ENCODE data around the gene RALGPS1.

Gene RALGPS1

DNA sequence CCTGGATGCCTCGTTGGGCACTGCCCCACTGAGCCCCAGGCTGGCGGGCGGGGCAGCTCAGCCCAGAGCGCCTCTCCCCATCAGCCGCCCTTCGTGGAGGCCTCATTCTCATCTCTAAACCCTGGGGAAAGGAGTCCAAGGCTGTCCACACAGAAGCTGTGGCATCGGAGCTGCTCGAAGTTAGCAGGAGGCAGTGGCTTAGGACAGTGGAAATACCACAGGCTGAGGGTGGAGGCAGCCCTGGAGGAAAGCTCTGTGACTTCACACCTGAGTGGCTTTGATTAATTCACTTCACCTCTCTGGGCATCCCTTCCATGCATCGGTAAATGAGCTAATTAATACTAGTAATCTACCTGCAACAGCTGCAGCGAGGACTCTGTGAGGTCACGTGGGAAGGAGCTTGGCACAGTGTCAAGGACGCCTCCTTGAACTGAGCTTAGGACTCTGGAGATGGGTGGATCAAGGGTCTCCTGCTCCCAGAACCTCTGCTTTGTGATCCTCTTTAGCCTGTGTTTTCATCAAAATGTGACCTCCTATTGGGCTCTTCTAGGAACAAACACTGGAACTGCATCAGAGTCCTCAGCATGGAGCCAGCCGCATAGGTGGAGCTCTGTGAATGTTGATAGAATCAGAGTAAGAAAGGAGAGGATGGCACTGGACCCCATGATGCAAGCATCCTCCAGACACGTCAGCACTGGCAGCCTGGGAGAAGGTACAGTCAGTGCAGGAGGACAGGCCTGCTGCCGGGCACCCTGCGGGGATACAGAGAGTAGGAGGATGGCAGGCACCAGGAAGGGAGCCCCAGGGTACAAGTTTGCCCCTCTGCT is 208.7 kb downstream of the RALGPS1 start:
- DNase-seq: no peak

DNA sequence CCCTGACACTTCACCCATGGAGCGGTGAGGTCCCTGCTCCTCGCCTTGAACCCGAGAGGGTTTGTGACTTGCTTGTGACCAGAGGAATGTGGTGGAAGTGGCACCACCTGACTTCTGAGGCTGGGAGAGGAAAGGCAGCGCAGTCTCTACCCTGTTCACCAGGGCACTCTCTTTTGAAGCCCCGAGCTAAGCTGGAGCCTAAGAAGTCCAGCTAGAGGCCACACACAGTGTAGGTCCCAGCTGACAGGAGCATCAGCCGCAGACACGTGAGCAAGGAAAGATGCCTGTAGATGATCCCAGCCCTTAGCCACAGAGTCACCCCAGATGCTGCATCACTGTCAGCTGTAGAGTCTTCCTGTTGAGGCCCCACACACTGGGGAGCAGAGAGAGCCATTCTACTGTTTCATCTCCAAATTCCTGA is 209.5 kb downstream of the RALGPS1 start:
- no peak for DNase-seq

DNA sequence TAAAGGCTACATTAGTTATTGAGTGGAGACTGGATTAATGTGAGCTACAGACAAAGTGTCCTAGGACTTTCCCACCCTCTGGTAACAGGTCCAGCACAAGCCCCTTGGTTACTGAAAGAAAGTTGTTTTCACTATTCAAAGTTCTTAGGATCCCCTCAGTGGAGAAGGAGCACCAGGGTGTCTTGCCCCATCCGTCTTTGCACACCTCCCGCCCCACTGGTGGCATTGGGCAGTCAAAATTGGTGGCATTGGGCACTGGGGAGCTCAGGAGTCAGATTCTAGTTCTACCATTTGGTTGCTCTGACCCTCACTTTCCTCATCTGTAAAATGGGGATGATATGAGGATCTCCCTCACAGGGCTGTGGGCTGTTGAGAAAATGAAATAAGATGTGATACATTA is 210.2 kb downstream of the RALGPS1 start:
- DNase-seq: no peak

DNA sequence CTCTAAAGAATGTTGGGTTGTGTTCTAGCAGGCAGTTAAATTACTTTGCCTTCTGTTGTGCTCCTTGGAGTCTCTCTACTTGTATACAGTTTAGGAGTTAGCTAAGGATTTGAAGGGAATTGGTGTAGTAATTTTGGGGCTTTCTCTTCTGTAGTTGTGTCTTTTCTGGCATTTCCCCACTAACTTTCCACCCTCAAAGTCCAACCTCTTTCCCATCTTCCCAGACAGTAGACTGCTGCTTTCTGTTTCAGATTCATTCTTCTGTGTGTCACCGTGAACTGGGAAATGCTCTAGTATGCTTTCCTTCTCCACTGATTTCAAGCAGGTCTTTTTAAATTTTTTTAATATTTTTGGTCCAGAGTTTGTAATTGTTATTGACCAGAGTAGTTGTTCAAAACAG is 212.4 kb downstream of the RALGPS1 start:
- no peak for DNase-seq

DNA sequence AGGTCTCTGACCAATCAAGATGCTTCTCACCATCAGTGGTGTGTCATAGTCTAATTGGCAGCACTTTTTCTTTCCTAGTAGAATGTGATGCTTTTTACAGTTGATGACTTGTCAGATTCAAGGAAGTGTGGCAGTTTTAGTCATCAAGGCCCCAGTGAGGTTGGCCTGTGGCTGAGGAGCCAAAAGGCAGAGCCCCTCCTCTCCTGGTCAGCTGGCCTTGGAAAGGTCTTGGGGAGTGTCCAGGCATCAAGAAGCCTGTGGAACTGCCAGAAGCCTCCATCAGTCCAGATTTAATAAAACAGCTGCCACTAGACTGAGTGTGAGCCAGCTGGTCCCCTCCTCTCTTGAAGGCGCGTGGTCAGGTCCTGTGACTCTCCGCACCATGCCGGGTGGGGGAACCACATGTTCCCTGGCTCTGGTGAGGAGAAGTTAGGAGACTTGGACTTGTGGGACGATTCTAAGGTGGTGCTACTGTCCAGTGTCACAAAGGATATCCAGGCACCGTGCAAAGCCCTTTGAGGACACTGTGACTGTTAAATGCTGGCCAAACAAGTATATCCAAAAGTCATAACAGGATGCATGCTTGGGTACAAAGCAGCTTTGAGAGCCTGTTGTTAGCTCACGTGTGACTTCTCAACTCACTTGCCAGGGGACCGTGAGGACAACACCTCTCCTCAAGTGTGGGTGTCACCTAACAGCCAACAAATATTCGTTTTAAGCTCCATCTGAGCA is 213.9 kb downstream of the RALGPS1 start:
- DNase-seq: no peak

DNA sequence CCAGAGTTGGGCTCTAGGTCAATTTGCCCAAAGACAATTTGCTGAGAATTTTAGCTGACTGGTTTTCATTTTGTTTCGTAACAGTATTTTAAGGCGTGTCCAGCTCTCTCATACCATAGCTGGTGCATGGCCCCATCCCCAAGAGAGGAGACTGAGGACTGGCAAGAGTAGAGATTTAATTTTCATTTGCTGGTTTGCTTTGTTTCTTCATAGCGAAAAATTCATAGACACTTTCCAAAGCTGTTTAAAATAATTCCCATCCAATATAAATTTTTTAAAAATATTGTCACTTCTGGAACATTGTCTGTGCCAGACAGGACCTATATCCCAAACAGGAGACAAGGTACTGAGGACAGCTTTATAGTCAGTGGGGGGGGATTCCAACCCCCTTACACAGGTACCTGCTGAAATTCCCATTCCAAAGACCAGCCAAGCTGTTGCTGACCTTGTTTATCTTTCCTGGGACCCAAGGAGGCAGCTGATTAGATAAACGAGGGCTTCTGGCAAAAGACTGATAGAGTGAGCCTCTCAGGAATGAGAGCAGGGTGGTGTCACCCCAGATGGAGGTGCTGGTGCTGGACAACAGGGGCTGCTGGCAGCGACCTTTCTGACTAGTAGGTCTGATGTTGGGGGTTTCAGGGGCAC is 214.6 kb downstream of the RALGPS1 start:
- no peak for DNase-seq

DNA sequence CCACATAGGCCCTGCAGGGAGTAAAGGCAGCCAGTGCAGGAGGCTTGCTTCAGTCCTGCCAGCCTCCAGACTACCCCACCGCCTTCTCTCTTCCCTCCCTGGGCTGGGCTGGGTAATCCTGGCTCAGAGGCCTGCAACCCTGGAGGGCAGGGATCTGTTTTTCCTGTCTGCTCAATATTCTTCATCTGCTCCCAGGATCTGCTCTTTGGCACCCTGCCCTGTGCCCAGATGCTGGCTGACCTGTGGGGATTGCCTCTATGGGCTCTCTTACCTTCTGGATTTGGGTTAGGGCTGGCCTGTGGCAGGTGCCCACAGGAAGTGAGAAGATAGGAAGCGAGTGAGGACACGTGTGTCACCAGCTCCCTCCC is 215.1 kb downstream of the RALGPS1 start:
- DNase-seq: no peak

DNA sequence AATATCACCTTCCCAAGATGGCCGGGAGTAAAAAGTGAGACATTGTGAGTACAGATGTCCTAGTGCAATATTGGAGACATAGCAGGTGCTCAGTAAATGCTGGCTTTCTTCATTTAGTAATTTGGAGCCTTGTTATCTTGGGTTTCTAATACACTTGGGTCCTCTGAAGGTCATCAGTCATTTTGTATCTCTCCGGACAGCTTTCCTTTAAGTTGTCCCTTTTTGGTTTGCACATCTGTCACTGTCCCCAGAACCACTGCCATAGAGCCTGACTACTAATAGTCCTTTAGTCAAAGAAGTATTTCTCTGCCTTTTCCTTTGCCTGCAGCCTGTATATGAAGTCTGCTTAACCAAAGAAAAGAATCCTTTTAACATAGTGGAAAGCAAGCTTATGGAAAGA is 215.7 kb downstream of the RALGPS1 start:
- no peak for DNase-seq

DNA sequence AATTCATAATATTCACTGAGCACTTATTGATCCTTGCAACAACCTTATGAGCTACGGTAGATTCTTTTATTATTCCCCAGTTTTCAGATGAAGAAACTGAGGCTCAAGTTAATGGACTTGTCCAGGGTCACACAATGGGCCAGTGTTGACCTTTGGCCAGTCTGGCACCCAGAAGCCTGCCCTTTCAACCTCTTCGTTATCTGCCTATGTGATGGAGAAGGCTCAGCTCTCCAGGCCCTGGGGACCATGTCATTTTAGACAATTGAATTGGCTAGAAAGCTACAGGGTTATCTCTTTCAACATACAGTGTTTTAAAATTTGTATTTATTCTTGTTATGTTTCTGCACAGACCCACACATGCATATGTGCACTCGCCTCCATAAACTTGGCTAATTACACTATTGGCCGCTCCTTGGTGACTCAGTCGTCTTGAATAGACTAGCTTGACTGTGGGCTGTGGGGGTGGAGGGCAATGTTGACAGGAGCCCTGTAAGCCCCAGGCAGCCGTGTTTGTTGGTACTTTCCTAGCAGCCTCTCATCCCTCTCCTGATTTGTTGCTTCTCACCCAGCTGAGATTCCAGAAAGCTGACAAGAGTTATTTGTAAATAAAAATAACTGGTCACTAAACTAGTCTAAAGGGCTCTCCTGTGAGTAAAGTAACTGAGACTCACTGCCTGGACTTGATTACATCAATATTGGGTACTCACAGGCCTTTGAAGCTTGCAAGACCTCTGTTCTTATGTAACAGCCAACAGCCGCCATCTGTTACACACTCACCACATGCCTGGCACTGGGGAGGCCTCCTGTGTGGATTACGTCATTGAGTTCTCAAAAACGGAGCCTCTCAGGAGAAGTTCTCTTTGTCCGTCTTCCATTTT is 216.3 kb downstream of the RALGPS1 start:
- DNase-seq: peak; percentile 94

DNA sequence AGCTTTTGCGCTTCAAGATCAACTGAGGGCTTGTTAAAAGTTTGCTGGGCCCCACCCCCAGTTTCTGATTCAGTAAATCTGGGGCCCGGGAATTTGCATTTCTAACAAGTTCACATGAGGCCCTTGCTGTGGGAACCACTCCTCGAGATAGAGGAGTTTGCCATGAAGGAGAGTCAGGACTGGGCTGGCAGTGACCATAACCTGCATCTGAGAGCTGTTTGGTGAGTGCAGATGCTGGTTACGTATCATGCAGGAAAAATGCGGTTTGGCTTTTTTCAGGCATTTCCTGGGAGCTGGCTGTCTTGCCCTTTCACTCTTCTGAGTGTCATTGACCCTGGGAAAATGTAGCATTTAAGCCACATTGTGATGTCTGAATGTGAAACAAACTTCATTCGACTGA is 217.3 kb downstream of the RALGPS1 start:
- peak; percentile 60 for DNase-seq

DNA sequence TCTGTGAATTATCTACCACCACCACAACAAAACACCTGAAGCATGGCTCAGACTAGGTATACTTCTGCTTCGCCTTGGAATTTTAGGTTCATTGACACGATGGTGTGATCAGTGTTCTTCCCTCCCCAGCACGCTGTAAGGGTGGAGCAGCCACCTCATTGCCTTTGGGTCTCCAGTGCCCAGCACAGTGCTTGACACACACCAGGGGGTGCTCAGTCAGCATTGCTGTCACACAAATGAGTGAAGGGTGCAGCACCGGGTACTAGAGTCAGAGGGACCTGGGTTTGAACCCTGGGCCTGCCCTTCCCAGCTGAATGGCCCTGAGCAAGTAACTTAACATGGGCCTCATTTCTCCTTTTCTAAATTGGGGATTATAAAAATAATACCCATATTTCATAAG is 217.8 kb downstream of the RALGPS1 start:
- no peak for DNase-seq

DNA sequence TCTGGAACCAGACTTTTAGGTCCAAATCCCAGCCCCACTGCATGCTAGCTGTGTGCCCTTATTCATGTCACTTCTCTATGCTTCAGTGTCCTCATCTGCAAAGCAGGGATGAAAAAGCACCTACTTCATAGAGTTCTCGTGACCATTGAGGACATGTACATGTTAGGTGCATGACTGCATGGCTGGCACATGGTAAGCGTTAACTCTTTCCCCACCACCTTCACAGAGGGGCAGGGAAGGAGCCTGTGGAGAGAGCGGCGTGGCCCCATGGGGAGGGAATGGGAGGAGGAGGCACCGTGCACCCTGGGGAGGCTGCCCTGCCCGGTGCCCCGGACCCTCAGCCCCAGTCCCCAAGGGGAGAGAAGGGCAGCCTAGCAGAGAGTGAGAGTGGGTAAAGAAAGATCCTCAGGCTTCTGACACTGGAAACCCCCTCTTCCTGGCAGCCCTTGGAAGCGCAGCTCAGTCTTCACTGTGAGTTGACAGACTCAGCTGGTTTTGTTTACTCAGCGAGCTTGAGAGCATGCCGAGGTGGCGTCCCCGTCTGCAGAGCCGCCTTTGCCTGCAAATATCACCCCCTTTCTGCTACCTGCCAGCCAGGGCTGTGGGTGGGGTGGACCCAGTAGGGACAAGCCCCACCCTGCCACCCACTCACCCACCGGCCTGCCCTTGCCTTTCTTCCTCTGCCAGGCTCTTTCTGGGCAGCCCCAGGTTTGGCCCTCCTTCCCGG is 218.5 kb downstream of the RALGPS1 start:
- DNase-seq: peak; percentile 61

DNA sequence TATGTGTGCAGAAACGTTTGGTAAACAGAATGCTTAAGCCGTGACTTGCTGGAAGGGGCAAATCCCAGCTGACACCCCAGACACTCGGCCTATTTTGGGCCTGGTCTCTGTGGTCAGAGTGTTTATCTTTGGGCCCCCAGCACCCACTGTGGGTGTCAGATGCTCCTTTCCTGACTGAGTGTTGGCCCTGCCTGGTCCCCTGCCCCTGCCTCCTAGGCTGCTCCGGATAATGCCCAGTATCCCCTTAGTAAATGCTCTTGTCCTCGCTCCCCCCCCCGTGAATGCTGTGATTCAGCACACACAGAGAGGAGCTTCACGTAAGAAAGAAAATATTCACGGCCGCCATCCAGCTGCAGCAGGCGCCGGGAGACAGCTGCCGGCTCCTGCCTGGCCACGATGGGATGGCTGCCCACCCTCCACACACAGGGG is 219.2 kb downstream of the RALGPS1 start:
- DNase-seq: peak; percentile 81

DNA sequence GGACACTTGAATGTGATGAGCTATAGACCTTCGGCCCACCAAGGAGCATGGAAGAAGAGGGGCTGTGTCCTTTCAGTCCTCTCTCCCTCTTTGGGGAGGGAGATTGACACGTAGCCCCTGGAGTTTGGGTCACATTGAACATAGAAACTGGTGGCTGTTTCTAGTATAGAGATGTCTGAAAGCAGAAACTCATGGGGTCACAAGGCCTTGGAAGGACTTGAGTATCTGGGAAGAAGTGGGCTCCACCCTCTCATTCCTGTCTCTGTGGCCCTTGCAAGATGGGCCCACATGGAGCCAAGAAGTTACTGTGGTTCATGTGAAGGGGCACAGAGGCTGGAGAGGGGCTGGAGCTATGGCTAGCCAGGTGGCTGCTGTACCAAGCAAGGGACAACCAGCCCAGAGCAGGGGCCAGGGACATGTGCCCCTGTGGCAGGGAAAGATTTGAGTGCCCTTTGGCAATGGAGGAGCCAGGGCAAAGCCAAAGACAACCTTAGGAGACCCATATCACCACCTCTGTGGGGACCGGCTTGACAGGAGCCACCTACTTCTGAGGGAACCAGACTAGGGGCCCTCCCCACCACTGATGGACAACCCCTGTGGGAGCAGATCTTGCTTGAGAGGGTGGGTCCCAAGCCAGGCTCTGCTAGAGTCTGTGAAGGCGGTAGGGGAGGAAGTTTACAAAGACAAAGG is 220.6 kb downstream of the RALGPS1 start:
- DNase-seq: no peak

DNA sequence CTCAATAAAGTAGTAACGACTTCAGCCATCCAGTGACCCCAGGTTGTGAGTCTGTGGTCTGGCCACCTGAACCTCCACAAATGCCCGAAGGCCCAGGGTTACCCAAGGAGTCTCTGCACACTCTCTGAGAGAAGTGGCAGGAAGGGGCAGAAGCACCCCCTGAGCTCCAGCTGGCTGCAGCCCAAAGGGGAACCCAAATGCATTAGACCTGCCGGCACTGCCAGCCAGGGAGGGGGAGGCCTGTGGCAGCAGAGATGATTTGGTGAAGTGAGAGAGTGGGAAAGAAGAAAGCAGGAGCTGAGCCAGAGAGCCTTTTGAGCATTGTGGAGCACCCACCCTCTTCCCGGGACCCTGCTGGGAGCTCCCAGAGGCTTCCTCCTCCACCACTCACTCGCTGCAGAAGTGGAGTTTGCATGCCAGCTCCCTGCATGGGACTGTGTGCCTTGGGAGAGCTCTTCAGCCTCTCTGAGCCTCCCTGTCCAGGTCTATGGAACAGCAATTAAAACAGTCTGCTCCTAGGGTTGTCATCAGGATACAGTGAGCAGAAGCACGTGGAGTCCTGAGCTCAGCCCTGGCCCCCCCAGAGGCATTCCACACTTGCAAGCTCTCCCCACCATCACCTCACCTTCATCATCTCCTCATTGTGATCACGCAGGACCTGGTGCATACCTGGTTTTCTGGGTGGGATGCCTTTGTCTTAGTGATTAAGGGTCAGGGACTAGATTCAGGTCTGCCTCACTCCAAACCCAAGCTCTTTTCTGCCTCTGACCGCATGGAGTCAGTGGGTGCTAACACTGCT is 221.7 kb downstream of the RALGPS1 start:
- DNase-seq: no peak

DNA sequence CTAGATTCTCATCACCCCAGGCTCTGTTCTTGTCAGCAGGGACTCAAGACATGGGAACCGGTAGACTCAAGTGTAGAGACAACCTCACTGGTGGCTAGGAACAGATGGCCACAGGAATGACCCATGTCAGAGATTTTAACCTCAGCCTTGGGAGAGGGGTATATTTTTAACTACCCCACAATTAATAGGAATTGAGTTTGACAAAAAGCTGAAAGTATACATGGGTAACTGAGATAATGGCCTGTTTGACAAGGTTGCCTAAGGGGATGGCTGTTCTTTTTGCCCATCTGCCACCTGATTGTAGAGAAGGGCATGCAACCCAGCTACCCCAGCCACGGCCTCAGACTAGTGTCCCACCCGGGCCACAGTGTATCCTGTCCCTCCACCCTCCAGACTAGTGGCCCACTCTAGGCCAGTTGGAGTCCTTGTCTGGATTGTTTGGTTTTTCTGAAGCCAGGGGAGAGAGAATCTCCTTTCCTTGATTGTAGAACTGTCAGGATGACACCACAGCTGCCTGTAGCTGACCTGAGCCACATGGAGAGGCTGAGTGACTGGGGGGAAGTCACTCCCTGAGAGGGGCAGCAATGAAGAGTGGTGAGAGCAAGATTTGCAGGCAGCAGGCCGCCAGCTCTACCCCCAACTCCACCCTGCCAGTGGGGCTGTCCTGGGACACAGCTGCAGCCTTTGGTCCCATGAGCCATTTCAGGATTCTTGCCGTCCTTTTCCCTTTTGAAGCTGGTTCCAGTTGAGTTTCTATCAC is 222.5 kb downstream of the RALGPS1 start:
- no peak for DNase-seq

DNA sequence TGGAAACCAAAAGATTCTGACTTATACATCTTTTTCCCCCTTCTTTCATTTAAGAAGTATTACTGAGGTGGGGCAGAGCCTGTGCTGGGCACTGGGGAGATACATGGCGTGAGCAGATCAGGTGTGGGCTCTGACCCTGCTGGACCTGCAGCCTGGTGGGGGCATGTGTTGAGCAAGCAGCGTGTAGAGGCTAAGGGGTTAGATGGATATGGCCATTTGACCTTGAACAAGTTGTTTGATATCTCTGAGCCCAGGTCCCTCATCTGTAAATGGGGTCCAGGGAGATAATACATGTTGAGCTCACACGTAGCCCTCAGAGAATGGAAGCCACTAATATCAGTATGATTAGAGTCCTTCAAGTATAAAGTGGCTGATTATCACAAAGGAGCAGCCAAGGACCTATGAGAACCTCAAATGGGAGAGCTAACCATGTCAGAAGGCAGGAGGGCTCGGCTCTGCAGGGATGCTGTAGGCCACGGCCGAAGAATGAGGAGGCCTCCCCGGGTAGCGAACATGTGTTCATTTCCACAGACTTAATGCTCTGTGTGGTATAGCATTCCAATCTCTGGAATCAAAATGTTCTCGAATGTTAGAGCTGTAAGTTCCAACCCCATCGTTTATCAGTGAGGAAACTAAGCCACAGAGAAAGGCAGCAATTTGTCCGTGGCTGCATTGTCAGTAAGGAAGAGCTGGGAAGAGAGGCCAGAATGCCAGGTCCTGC is 223.2 kb downstream of the RALGPS1 start:
- no peak for DNase-seq

DNA sequence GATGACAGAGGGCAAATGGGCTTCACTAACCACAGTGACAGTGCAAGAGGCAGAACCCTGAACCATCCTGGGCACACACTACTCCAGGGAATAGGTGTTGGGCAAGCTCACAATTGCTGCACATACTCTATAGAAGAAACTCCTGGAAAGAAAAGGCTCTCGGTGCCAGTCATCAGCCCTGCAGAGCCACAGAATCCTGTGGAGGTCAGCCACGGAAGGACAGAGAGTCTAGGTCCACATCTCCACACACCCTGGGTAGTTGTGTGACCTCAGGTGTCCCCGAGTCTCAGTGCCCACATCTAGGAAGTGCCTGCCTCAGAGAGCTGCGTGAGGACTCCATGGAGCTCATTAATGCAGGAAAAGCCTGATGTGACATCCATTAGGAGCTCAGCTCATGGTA is 223.9 kb downstream of the RALGPS1 start:
- DNase-seq: no peak

DNA sequence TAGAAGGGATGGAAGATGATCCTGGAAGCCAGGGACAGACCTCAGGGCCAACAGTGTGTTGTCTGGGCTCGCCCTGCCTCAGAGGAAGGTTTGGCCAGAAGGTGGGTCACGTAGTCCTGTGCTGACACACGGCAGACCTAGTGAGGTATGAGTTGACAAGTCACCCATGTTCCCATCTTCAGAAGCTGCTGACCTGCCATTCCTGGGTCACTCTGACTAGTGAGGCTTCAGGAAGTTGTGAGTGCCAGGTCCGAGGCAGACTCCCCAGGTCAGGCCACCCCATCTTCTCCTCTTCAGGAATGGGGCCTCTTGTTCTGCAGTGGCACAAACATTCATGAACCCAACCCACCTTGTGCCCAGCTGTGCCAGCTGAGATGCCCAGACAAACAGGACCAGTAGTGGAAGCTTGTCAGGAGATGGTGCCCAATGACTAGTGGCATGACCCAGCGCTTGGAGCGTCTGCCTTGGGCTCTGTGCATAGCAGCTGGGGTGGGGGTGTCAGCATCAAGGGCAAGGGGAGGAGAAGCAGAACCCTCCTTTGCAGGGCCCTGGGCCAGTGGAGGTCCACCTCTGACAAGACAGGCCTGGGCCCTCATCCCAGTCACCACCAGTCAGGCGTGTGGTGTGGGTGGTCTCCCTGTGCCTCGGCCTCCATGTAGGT is 224.6 kb downstream of the RALGPS1 start:
- no peak for DNase-seq

Data from fibroblast of skin of right quadriceps (primary cell).